Neural cell (in vitro differentiated cells): ENCODE data around the gene NCAPD3.

Source experiments
- EP300 ChIP-seq: fragments of 450-650 bp; conservative IDR thresholded peaks from 2 replicates; pipeline ENCODE4 v1.6.1; 2014; ENCODE audit warnings: antibody characterized with exemption, mild to moderate bottlenecking, moderate library complexity; ENCODE audit not compliant: poor library complexity, severe bottlenecking
- EZH2 ChIP-seq: fragments of 200-600, 300-800 bp; shearing (Covaris generic), sonication (generic); IDR thresholded peaks from 2 replicates; pipeline ENCODE4 v1.6.1; 2014; ENCODE audit warnings: antibody characterized with exemption, low read length, borderline replicate concordance, mild to moderate bottlenecking; ENCODE audit not compliant: insufficient read depth, poor library complexity, severe bottlenecking
- POLR2AphosphoS5 ChIP-seq: IDR thresholded peaks from 2 replicates; pipeline ENCODE4 v1.6.1; 2012
- RAD21 ChIP-seq: fragments of 450-650 bp; conservative IDR thresholded peaks from 2 replicates; pipeline ENCODE4 v1.6.1; 2014; ENCODE audit warnings: antibody characterized with exemption, mild to moderate bottlenecking, moderate library complexity
- SMC3 ChIP-seq: fragments of 450-650 bp; conservative IDR thresholded peaks from 2 replicates; pipeline ENCODE4 v1.6.1; 2014; ENCODE audit warnings: antibody characterized with exemption, mild to moderate bottlenecking, moderate library complexity; ENCODE audit not compliant: poor library complexity
- TAF1 ChIP-seq: IDR thresholded peaks from 2 replicates; pipeline ENCODE4 v1.6.1; 2012; ENCODE audit warnings: low read depth
- TF ChIP-seq, protein P1 (sequence below): fragments of 450-650 bp; IDR thresholded peaks from 2 replicates; pipeline ENCODE4 v1.5.1; 2014; ENCODE audit warnings: antibody characterized with exemption, mild to moderate bottlenecking, moderate library complexity; ENCODE audit not compliant: poor library complexity, severe bottlenecking
- TF ChIP-seq, protein P2 (sequence below): IDR thresholded peaks from 2 replicates; pipeline ENCODE4 v1.6.1; 2012; ENCODE audit warnings: borderline replicate concordance

DNA sequence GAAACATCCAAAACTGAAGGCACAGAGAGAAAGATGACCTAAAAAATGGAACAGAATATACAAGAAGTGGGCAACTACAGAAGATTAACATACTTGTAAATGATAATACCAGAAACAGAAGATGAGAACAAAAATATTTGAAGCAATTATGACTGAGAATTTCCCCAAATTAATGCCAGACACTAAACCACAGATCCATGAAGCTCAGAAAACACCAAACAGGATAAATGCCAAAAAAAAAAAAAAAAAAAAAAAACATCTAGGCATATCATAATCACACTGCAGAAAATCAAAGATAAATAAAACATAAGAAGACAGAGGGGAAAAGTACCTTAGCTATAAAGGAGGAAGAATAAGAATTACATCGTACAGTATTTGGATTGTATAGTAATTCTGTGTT lies 89.6 kb downstream of the NCAPD3 start:
- TF ChIP-seq, protein P1, sequence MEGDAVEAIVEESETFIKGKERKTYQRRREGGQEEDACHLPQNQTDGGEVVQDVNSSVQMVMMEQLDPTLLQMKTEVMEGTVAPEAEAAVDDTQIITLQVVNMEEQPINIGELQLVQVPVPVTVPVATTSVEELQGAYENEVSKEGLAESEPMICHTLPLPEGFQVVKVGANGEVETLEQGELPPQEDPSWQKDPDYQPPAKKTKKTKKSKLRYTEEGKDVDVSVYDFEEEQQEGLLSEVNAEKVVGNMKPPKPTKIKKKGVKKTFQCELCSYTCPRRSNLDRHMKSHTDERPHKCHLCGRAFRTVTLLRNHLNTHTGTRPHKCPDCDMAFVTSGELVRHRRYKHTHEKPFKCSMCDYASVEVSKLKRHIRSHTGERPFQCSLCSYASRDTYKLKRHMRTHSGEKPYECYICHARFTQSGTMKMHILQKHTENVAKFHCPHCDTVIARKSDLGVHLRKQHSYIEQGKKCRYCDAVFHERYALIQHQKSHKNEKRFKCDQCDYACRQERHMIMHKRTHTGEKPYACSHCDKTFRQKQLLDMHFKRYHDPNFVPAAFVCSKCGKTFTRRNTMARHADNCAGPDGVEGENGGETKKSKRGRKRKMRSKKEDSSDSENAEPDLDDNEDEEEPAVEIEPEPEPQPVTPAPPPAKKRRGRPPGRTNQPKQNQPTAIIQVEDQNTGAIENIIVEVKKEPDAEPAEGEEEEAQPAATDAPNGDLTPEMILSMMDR, result no peak
- no peak for TF ChIP-seq EZH2
- no peak for TF ChIP-seq EP300
- no peak for TF ChIP-seq POLR2AphosphoS5
- TF ChIP-seq RAD21, result no peak
- TF ChIP-seq, protein P2, sequence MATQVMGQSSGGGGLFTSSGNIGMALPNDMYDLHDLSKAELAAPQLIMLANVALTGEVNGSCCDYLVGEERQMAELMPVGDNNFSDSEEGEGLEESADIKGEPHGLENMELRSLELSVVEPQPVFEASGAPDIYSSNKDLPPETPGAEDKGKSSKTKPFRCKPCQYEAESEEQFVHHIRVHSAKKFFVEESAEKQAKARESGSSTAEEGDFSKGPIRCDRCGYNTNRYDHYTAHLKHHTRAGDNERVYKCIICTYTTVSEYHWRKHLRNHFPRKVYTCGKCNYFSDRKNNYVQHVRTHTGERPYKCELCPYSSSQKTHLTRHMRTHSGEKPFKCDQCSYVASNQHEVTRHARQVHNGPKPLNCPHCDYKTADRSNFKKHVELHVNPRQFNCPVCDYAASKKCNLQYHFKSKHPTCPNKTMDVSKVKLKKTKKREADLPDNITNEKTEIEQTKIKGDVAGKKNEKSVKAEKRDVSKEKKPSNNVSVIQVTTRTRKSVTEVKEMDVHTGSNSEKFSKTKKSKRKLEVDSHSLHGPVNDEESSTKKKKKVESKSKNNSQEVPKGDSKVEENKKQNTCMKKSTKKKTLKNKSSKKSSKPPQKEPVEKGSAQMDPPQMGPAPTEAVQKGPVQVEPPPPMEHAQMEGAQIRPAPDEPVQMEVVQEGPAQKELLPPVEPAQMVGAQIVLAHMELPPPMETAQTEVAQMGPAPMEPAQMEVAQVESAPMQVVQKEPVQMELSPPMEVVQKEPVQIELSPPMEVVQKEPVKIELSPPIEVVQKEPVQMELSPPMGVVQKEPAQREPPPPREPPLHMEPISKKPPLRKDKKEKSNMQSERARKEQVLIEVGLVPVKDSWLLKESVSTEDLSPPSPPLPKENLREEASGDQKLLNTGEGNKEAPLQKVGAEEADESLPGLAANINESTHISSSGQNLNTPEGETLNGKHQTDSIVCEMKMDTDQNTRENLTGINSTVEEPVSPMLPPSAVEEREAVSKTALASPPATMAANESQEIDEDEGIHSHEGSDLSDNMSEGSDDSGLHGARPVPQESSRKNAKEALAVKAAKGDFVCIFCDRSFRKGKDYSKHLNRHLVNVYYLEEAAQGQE, result no peak
- TF ChIP-seq SMC3, result no peak
- no peak for TF ChIP-seq TAF1
